Hepatocyte (in vitro differentiated cells): ENCODE data around the gene FUCA2. TPM values are rescaled to one million over a fixed set of nuclear protein-coding genes. Genes with fewer than 3 reads are reported as not detected.
"Not testable (repeated sequence)": the region's sequence is repeated elsewhere in the genome, so short reads cannot be mapped to it uniquely, and the experiment has no call there.

Experiments
- DNase-seq: peaks from one replicate; pipeline ENCODE4 v3.0.0-alpha.2; 2016; ENCODE audit warnings: low spot score
- H2AFZ ChIP-seq: fragments of 200-600 bp; sonication (generic); 2 replicates; pipeline ENCODE4 v1.6.0; 2016; ENCODE audit warnings: antibody characterized with exemption, mild to moderate bottlenecking
- H3K27ac ChIP-seq: fragments of 200-600 bp; sonication (generic); 2 replicates; pipeline ENCODE4 v1.5.1; 2016; ENCODE audit warnings: mild to moderate bottlenecking
- H3K27me3 ChIP-seq: fragments of 200-600 bp; sonication (generic); 2 replicates; pipeline ENCODE4 v1.6.1; 2016
- H3K36me3 ChIP-seq: fragments of 200-600 bp; sonication (generic); replicated peaks from 2 replicates; pipeline ENCODE4 v1.5.1; 2016; ENCODE audit warnings: low read depth; ENCODE audit not compliant: insufficient read depth
- H3K4me1 ChIP-seq: fragments of 200-600 bp; sonication (generic); 2 replicates; pipeline ENCODE4 v1.5.1; 2016; ENCODE audit warnings: mild to moderate bottlenecking, moderate library complexity; ENCODE audit not compliant: insufficient read depth
- H3K4me2 ChIP-seq: fragments of 200-600 bp; sonication (generic); 2 replicates; pipeline ENCODE4 v1.6.0; 2016
- H3K4me3 ChIP-seq: fragments of 200-600 bp; sonication (generic); 2 replicates; pipeline ENCODE4 v1.5.1; 2016; ENCODE audit warnings: mild to moderate bottlenecking
- H3K79me2 ChIP-seq: fragments of 200-600 bp; sonication (generic); 2 replicates; pipeline ENCODE4 v1.6.0; 2017; ENCODE audit warnings: mild to moderate bottlenecking
- H3K9me2 ChIP-seq: fragments of 200-600 bp; sonication (generic); replicated peaks from 2 replicates; pipeline ENCODE4 v1.6.0; 2017; ENCODE audit warnings: mild to moderate bottlenecking; ENCODE audit not compliant: insufficient read depth
- H3K9me3 ChIP-seq: fragments of 200-600 bp; sonication (generic); 2 replicates; pipeline ENCODE4 v1.5.1; 2016; ENCODE audit warnings: low read depth, mild to moderate bottlenecking
- H4K20me1 ChIP-seq: fragments of 200-600 bp; sonication (generic); 2 replicates; pipeline ENCODE4 v1.6.0; 2016; ENCODE audit warnings: mild to moderate bottlenecking; ENCODE audit not compliant: insufficient read depth, poor library complexity, severe bottlenecking
- CTCF ChIP-seq: fragments of 200-600 bp; sonication (generic); IDR thresholded peaks from 2 replicates; pipeline ENCODE4 v1.5.1; 2016; ENCODE audit warnings: antibody characterized with exemption, mild to moderate bottlenecking; ENCODE audit not compliant: poor library complexity
- EZH2 ChIP-seq: fragments of 200-600 bp; sonication (generic); IDR thresholded peaks from 2 replicates; pipeline ENCODE4 v1.6.1; 2016; ENCODE audit warnings: antibody characterized with exemption, mild to moderate bottlenecking, borderline replicate concordance
- EZH2phosphoT487 ChIP-seq: fragments of 200-600 bp; sonication (generic); IDR thresholded peaks from one replicate; pipeline ENCODE4 v1.6.1; 2018; ENCODE audit warnings: antibody characterized with exemption, mild to moderate bottlenecking, low read depth, moderate library complexity; ENCODE audit not compliant: unreplicated experiment, severe bottlenecking
- WGBS: methylation state at CpG from one replicate; pipeline ENCODE4 v1.1.6; 2016; ENCODE audit warnings: low lambda C conversion rate; ENCODE audit errors: missing lambda C conversion rate; 5-methylcytosine and 5-hydroxymethylcytosine counted together
- polyA plus RNA-seq: library from polyadenylated mRNA; unstranded; fragments of >200 nt; fragmentation: Nextera tagmentation; extraction: Ambion mirVana; gene quantifications from 2 replicates; pipeline ENCODE4 v1.2.1, GENCODE V29; 2016
- total RNA-seq: library from RNA; depleted of rRNA; stranded (reverse); fragments of >200 nt; gene quantifications from 2 replicates; pipeline ENCODE4 v1.2.3, GENCODE V29; 2014

The FUCA2 gene
- total and polyA plus RNA-seq, 2 experiments from 2014 or later = 117 to 142 TPM

DNA sequence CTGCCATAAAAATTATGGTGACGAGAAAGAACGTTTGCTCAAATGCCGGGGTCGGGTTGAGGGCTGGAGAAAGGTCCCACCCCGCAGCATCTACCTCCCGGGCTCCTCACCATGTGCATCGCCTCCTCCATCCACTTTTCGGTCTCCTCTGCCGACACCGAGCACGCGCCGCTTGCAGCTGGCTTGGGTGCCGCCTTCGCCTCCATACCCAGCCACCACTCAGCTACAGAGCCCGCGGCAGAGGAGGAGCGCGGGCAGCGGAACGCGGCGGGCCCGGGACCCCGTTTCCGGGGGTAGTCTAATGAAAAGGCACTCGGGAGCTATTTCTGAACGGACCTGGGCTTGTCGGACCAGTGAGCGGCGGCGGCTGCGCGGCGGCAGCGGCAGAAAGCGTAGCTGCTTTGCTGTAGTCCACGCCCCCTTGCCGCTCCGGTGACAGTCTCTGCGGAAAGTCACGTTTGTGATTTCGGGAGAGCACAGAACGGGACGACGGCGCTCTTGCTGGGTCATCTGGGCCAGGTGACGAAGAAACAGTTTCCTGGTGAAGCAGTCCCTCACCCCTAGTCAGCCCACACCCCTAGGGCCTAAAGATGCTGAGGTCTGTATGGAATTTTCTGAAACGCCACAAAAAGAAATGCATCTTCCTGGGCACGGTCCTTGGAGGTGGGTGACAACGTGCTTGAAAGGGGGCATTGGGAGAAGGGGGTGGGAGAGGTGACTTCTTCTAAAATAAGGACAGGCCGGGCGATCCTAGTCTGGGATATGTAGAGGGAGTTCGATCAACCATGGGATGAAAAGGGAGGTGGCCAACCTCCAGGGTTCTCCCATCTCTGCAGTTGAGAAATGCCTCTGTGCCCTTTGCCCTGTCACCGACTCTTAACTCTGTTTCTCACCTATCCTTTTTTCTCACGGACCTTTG lies 60.8 kb downstream of the FUCA2 start, which contains the start of the genes ADAT2 and PEX3:
Gene ADAT2, minus strand, starts transcription at position 243 of the 919 bp plus-strand sequence. Its CDS starts 37 bp downstream, at position 206.
Gene PEX3, plus strand, starts transcription at position 353 of the 919 bp plus-strand sequence. Its CDS starts 238 bp downstream, at position 591.
- TF ChIP-seq EZH2 (no peak), CTCF (no peak), EZH2phosphoT487 (no peak)
- peaks cover 8% of the 10 kb centered on the region for H3K4me1 ChIP-seq
- H2AFZ ChIP-seq = peak within 1 kb of the TSS; percentile 100
- peak within 1 kb of the TSS; percentile 84 for H3K4me3 ChIP-seq
- H3K27me3 ChIP-seq = no peaks in the 10 kb centered on the region
- no peaks in the 10 kb centered on the region for H3K36me3 ChIP-seq
- H3K9me2 ChIP-seq = no peaks in the 10 kb centered on the region
- no peaks in the 10 kb centered on the region for H4K20me1 ChIP-seq
- H3K27ac ChIP-seq = peak within 1 kb of the TSS; percentile 87
- H3K9me3 ChIP-seq = no peaks in the 10 kb centered on the region
- H3K79me2 ChIP-seq = peaks cover 48% of the 10 kb centered on the region
- under 1% methylated on average over 56 of the region's 56 CpGs for WGBS
- H3K4me2 ChIP-seq = peak within 1 kb of the TSS; percentile 91
- peak; percentile 96 for DNase-seq

GRCh38 chr6:143449714-143450452 lies 61.6 kb downstream of the FUCA2 start:
- Histone ChIP-seq H2AFZ (peak overlapping the region; percentile 100), H3K4me3 (peak overlapping the region; percentile 84), H3K36me3 (no peaks in the 10 kb centered on the region), H3K9me3 (no peaks in the 10 kb centered on the region), H3K4me1 (peaks cover 8% of the 10 kb centered on the region), H3K79me2 (peaks cover 44% of the 10 kb centered on the region), H3K27ac (peak overlapping the region; percentile 87), H3K4me2 (peak overlapping the region; percentile 91), H3K9me2 (no peaks in the 10 kb centered on the region), H3K27me3 (no peaks in the 10 kb centered on the region), H4K20me1 (no peaks in the 10 kb centered on the region)
- TF ChIP-seq EZH2 (no peak), CTCF (no peak), EZH2phosphoT487 (no peak)
- WGBS = 10% methylated on average over 19 of the region's 19 CpGs
- peak; percentile 26 for DNase-seq

DNA sequence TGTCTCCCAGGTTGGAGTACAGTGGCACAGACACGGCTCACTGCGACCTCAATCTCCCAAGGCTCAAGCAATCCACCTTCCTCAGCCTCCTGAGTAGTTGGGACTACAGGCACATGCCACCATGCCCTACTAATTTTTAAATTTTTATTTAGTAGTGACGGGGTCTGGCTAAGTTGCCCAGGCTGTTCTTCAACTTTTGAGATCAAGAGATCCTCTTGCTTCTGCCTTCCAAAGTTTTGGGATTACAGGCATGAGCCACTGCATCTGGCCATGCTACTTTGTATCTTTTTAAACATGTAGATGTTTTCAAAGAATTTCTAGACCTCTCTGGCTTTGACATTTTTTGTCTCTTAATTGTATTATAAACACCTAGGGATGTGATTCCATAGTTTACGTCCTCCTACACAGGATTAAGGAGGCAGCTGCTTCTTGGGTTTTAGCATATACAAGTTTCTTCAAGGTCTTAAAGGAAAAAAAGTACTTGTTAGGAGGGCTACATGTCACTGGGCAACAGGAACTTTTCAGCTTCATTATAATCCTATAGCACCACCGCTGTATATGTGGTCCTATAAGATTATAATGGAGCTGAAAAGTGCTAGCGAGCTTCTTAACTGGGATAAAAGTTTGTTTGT lies 62.3 kb downstream of the FUCA2 start:
- peak overlapping the region; percentile 84 for H3K4me3 ChIP-seq

DNA sequence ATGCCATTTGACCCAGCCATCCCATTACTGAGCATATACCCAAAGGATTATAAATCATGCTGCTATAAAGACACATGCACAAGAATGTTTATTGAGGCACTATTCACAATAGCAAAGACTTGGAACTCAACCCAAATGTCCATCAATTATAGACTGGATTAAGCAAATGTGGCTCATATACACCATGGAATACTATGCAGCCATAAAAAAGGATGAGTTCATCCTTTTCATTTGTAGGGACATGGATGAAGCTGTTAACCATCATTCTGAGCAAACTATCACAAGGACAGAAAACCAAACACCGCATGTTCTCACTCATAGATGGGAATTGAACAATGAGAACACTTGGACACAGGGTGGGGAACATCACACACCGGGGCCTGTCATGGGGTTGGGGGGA lies 63.7 kb downstream of the FUCA2 start:
- WGBS = 100% methylated on average over 2 of the region's 2 CpGs
- H3K27ac ChIP-seq, DNase-seq, H3K36me3 ChIP-seq, H2AFZ ChIP-seq, H3K9me3 ChIP-seq, H3K27me3 ChIP-seq, H3K4me1 ChIP-seq, H3K4me2 ChIP-seq, H3K9me2 ChIP-seq, H3K4me3 ChIP-seq, H4K20me1 ChIP-seq: not testable (repeated sequence)
- peaks cover 32% of the 10 kb centered on the region for H3K79me2 ChIP-seq

More for the DNA sequence above, 62.3 kb downstream of the FUCA2 start:
- peaks cover 8% of the 10 kb centered on the region for H3K4me1 ChIP-seq
- TF ChIP-seq EZH2 = no peak
- TF ChIP-seq EZH2phosphoT487 = no peak
- TF ChIP-seq CTCF = no peak
- no peaks in the 10 kb centered on the region for H3K9me2 ChIP-seq
- H3K36me3 ChIP-seq = no peaks in the 10 kb centered on the region
- 72% methylated on average over 6 of the region's 6 CpGs for WGBS
- no peaks in the 10 kb centered on the region for H3K9me3 ChIP-seq
- no peaks in the 10 kb centered on the region for H3K27me3 ChIP-seq
- no peak for DNase-seq
- no peak overlapping the region for H3K27ac ChIP-seq
- H4K20me1 ChIP-seq = no peaks in the 10 kb centered on the region
- peaks cover 41% of the 10 kb centered on the region for H3K79me2 ChIP-seq
- H3K4me2 ChIP-seq = peak overlapping the region; percentile 91
- H2AFZ ChIP-seq = peak overlapping the region; percentile 100
